GM12892 (cell line): ENCODE data around the gene NECTIN1.

Experiments used
- POLR2A ChIP-seq: IDR thresholded peaks from 2 replicates; pipeline ENCODE4 v1.6.1; 2011; ENCODE audit warnings: low read depth, low read length, control low read depth
- TAF1 ChIP-seq: IDR thresholded peaks from 2 replicates; pipeline ENCODE4 v1.6.1; 2011; ENCODE audit warnings: low read depth, mild to moderate bottlenecking, control low read depth, low read length, borderline replicate concordance

- no peak for TF ChIP-seq POLR2A
- TF ChIP-seq TAF1 = no peak
These were observed 109.3 kb downstream of the NECTIN1 start for GRCh38 chr11:119619665-119620064.
